ENCODE data around the gene APCDD1.
"Not testable (repeated sequence)": the region's sequence is repeated elsewhere in the genome, so short reads cannot be mapped to it uniquely, and the experiment has no call there.

The APCDD1 gene

GRCh38 chr18:10462597-10462996 lies 8.2 kb downstream of the APCDD1 start:
- DNase-seq (ENCODE audit: low read depth in 2 of 2): no peak

- no peak for DNase-seq (ENCODE audit: low read depth in 2 of 2)
Observed at GRCh38 chr18:10463096-10463495, 8.7 kb downstream of the APCDD1 start.

GRCh38 chr18:10463741-10464140 lies 9.3 kb downstream of the APCDD1 start:
- DNase-seq (ENCODE audit: low read depth in 2 of 2): no peak

DNA sequence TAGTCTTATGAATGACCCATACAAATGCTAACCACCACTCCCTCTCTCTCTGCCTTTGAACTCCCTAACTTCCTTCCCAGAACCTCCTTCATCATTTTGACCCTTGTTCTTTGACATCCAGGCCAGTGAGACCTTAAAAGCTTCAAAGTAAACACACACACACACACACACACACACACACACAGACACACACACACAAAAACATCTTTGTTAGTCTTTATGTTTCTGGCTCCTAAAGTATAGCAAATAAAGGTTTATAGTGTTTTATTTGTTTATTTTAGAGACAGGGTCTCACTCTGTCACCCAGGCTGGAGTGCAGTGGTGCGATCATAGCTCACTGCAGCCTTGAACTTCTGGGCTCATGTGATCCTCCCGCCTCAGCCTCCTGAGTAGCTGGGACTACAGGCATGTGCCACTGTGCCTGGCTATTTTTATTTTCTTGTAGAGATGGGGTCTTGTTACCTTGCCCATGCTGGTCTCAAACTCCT lies 9.8 kb downstream of the APCDD1 start:
- not testable (repeated sequence) for DNase-seq (ENCODE audit: low read depth in 2 of 2)

GRCh38 chr18:10465174-10465939 lies 10.9 kb downstream of the APCDD1 start:
- DNase-seq (ENCODE audit: low read depth in 2 of 2): no peak

DNA sequence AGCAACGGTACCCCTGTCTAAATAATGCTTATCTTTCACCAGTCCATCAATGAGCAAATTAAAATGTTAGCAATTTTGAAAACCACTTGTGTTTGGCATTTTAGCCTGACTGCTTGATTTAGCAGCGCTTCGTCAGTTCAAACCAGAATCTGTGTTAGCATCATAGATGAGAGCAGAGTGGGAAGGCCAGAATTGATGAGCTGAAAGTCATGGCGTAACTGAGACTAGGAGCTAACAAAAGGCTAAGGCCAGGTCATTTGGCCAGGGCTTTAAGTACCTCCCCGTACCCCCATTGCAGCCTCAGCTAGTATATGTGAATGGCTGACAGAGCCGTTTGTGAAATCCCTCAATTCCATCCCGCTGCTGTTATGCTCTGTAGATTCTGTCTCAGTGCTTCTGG lies 16.0 kb downstream of the APCDD1 start:
- DNase-seq (ENCODE audit: low read depth in 2 of 2): no peak

- DNase-seq (ENCODE audit: low read depth in 2 of 2): no peak
Observed at GRCh38 chr18:10471574-10471973, 17.1 kb downstream of the APCDD1 start.

GRCh38 chr18:10473132-10473531 lies 18.7 kb downstream of the APCDD1 start:
- no peak for DNase-seq (ENCODE audit: low read depth in 2 of 2)

- no peak for DNase-seq (ENCODE audit: low read depth in 2 of 2)
Observed at GRCh38 chr18:10474309-10474708, 19.9 kb downstream of the APCDD1 start.

GRCh38 chr18:10475276-10475653 lies 20.8 kb downstream of the APCDD1 start:
- DNase-seq (ENCODE audit: low read depth in 2 of 2): no peak

DNA sequence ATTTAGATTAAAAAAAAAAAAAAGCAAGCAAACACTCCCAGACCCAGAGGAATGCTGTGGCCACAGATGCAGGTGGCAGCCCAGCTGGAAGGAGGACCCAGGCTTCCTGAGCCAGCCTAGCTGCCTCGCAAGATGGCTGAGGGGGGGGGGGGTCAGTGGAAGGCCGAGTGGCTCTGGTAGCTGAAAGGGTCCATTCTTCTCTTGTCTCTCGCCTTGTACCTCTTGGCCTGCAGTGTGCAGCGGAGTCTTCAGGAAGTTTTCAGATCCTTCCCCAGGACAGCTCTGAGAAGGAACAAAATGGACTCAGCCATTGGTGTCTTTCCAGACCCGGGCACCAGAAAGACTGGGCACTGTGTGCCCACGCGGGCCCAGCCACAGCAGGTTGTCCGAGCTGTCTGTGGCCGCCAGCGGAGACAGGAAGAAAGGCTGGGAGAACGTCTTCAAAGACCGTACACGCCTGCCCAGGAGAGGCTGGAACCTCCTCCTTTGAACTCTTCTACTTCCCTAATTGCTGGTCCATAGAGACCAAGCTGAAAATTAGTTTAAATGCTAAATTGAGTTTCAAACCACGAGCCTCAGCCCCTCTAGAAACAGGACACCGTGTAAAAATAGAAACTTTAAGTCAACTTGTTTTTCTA lies 21.3 kb downstream of the APCDD1 start:
- no peak for DNase-seq (ENCODE audit: low read depth in 2 of 2)

GRCh38 chr18:10476338-10476791 lies 21.9 kb downstream of the APCDD1 start:
- DNase-seq (ENCODE audit: low read depth in 2 of 2): peak; percentile 95

- DNase-seq (ENCODE audit: low read depth in 2 of 2): no peak
Observed at GRCh38 chr18:10477121-10477862, 22.9 kb downstream of the APCDD1 start.

DNA sequence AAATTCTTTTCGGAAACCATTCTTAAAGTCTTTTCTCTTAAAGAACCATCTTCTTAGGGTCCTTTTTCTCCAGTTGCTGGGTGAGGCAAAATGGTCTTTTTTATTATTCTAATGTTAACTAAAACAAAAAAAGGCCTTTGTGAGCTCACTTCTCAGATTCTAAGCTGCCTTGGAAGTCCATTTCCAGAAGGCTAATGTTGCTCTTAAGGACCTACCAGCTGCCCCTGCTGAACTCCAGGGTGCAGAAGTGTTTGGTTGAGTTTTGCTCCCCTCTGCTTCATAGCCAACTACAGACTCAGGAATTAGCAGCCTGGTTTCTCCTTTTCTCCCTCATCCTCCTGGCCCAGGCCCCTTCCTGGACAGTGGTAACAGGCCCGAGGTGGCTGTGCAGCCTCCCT lies 23.4 kb downstream of the APCDD1 start:
- no peak for DNase-seq (ENCODE audit: low read depth in 2 of 2)

GRCh38 chr18:10481831-10482230 lies 27.4 kb downstream of the APCDD1 start:
- DNase-seq (ENCODE audit: low read depth in 2 of 2): no peak

DNA sequence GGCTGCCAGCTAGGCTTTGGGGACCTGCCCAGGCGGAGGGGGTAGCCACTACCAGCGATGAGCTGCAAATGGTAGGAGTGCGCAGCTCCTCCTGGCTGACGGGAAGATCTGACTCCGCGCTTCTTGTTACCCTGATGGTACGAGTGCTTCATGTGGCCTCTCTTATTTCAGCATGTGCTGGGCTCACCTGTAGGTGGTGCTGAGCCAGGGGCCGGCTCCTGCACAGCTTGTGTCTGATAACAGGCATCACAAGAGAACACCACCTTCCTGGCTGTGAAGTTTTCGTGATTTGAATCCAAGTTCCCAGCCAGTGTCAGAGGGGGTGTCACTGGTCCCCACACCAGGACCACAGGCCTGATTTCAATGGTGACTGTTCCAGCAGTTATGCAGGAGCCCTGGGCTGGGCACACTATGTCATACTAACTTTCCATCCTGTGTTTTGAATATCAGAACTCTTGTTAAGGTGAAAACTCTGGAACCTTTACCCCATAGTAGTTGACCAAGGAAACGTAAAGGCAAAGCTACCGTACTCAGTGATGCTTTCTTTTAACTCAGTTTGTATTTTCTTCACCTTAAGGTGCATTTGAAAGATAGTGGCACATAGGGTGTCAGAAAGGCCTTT lies 28.0 kb downstream of the APCDD1 start:
- DNase-seq (ENCODE audit: low read depth in 2 of 2): no peak

GRCh38 chr18:10482985-10483949 lies 28.8 kb downstream of the APCDD1 start:
- DNase-seq (ENCODE audit: low read depth in 2 of 2): no peak

GRCh38 chr18:10485475-10485874 lies 31.0 kb downstream of the APCDD1 start:
- DNase-seq (ENCODE audit: low read depth in 2 of 2): no peak

- DNase-seq (ENCODE audit: low read depth in 2 of 2): no peak
Observed at GRCh38 chr18:10486362-10486761, 31.9 kb downstream of the APCDD1 start.

GRCh38 chr18:10487154-10487553 lies 32.7 kb downstream of the APCDD1 start:
- no peak for DNase-seq (ENCODE audit: low read depth in 2 of 2)

DNA sequence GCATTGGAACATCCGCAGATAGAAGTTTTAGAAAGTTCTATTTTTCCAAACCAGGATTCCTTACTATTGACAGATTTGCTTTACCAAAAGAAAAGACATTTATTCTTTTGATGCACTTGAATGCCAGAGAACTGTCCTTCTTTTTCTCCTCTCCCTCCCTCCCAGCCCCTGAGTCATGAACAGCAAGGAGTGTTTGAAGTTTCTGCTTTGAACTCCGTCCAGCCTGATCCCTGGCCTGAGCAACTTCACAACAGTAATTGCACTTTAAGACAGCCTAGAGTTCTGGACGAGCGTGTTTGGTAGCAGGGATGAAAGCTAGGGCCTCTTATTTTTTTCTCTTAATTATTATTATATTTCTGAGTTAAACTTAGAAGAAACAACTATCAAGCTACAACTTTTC lies 33.6 kb downstream of the APCDD1 start:
- no peak for DNase-seq (ENCODE audit: low read depth in 2 of 2)
